Measurements from ENCODE around the gene SYNPO2. TPM values are rescaled to one million over a fixed set of nuclear protein-coding genes. Genes with fewer than 3 reads are reported as not detected.
A peak's percentile ranks its signal among the peaks of the same experiment; 100 is the strongest.

Gene SYNPO2
- total RNA-seq, 4 donors from 2014 or later, result 998 to 4,186 (median 1,764) TPM

- intact Hi-C loops (cut with DNase I; ENCODE audit: low total_unique reads), result loop anchor here (2.0 to 10.0 kb wide), 4 partner anchors 60 to 584 kb away; partner anchors contain the start of gene PDE5A
- peak; percentile 57 to 73 for ATAC-seq
- no peaks in the 10 kb centered on the region for H3K27me3 ChIP-seq
- H3K36me3 ChIP-seq, result no peaks in the 10 kb centered on the region
- no peaks in the 10 kb centered on the region for H3K9me3 ChIP-seq
- H3K27ac ChIP-seq, result peak overlapping the region; percentile 94 to 98 (median 96)
- TF ChIP-seq, protein P1, sequence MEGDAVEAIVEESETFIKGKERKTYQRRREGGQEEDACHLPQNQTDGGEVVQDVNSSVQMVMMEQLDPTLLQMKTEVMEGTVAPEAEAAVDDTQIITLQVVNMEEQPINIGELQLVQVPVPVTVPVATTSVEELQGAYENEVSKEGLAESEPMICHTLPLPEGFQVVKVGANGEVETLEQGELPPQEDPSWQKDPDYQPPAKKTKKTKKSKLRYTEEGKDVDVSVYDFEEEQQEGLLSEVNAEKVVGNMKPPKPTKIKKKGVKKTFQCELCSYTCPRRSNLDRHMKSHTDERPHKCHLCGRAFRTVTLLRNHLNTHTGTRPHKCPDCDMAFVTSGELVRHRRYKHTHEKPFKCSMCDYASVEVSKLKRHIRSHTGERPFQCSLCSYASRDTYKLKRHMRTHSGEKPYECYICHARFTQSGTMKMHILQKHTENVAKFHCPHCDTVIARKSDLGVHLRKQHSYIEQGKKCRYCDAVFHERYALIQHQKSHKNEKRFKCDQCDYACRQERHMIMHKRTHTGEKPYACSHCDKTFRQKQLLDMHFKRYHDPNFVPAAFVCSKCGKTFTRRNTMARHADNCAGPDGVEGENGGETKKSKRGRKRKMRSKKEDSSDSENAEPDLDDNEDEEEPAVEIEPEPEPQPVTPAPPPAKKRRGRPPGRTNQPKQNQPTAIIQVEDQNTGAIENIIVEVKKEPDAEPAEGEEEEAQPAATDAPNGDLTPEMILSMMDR (IDR thresholded peaks at IDR 0.05 in 4 of 5, conservative IDR thresholded peaks at IDR 0.05 in 1 of 5), result no peak
- peak; percentile 26 to 43 for TF ChIP-seq POLR2A (IDR thresholded peaks at IDR 0.05)
- H3K4me1 ChIP-seq, result peaks cover 70% of the 10 kb centered on the region in 2 donors
- peak; percentile 70 to 91 for DNase-seq
- in situ Hi-C loops (cut with MboI; ENCODE audit: low sequenced_read_pairs in 4 of 4), result loop anchor here (5.0 to 25.0 kb wide), 6 partner anchors 94 to 262 kb away; partner anchors contain the start of genes USP53 (in 4 of the 4) and MYOZ2 (in 1 of the 4)
- peak overlapping the region in 3 of 4 donors; percentile 7 to 14 (median 11) for H3K4me3 ChIP-seq
Measured at GRCh38 chr4:119040694-119041185, 152.1 kb downstream of the SYNPO2 start.

DNA sequence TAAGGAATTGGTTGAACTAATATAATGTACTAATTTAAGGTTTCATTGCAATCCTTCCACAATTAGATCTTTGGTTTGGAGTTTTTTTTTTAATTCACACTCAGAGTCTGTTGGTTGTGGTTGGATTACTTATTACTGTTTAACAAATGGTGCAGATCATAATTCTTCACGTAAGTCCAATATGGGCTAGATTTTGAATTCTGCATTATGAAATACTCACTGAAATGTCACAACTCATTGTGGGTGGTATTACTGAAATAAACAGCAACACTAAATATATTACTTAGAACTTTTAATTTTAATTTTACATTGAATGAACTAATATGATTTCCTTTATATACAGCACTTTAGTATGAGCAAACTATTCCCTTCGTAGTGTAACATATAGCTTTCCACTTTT, 152.7 kb downstream of the SYNPO2 start:
- peak overlapping the region; percentile 94 to 98 (median 96) for H3K27ac ChIP-seq

DNA sequence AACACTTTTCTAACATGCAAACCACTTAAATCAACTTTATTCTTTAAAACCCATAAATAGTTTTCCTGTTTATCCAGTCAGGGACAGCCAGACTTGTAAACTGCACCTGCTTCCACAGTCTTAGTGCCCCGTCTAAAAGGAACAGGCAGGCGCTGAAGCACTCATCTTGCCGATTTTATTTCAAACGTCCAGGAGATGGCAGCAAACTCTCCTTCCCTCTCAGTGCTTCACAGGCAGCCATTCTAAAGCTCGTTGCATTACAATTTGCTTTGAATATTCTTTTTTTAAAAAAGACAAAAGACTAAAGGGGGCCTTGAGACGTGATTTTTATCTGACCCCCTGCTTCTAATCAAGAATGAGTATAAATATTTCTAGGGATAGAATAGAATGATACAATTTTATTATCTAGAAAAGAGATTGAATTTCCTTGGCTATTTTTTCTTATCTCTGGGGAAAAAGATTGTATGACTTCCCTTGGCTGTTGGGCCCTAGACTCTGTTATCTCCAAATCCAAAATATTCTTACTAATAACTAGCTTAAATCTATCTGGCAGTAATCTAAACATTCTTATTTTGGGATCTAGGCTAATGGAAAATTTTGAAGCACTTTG, 153.4 kb downstream of the SYNPO2 start:
- peak overlapping the region in 2 of 4 donors; percentile 14 to 20 for H3K4me3 ChIP-seq
- TF ChIP-seq, protein P1 (IDR thresholded peaks at IDR 0.05 in 4 of 5, conservative IDR thresholded peaks at IDR 0.05 in 1 of 5), result peak; percentile 72 to 80 (median 77)
- peak in 1 of 2 donors; percentile 42 for TF ChIP-seq POLR2A (IDR thresholded peaks at IDR 0.05)
- DNase-seq (peak; percentile 63 to 82), ATAC-seq (peak; percentile 53 to 55)
- peak overlapping the region; percentile 94 to 98 (median 96) for H3K27ac ChIP-seq
- no peaks in the 10 kb centered on the region for H3K9me3 ChIP-seq
- no peaks in the 10 kb centered on the region for H3K27me3 ChIP-seq
- H3K36me3 ChIP-seq, result no peaks in the 10 kb centered on the region
- H3K4me1 ChIP-seq, result peaks cover 64 to 77% of the 10 kb centered on the region in 2 donors
- in situ Hi-C loops (cut with MboI; ENCODE audit: low sequenced_read_pairs in 4 of 4) (loop anchor here (5.0 to 25.0 kb wide), 6 partner anchors 93 to 260 kb away; partner anchors contain the start of genes USP53 (in 4 of the 4) and MYOZ2 (in 1 of the 4)), intact Hi-C loops (cut with DNase I; ENCODE audit: low total_unique reads) (loop anchor here (1.0 to 10.0 kb wide), 6 partner anchors 61 to 583 kb away; partner anchors contain the start of genes PDE5A and USP53)

More for the DNA sequence above, 152.7 kb downstream of the SYNPO2 start:
- ATAC-seq (no peak), DNase-seq (no peak)
- no peak for TF ChIP-seq POLR2A (IDR thresholded peaks at IDR 0.05)
- TF ChIP-seq, protein P1 (IDR thresholded peaks at IDR 0.05 in 4 of 5, conservative IDR thresholded peaks at IDR 0.05 in 1 of 5), result no peak
- in situ Hi-C loops (cut with MboI; ENCODE audit: low sequenced_read_pairs in 4 of 4) (loop anchor here (5.0 to 25.0 kb wide), 6 partner anchors 93 to 261 kb away; partner anchors contain the start of genes USP53 (in 4 of the 4) and MYOZ2 (in 1 of the 4)), intact Hi-C loops (cut with DNase I; ENCODE audit: low total_unique reads) (loop anchor here (2.0 to 10.0 kb wide), 4 partner anchors 61 to 583 kb away; partner anchors contain the start of gene PDE5A)
- peaks cover 68 to 71% of the 10 kb centered on the region in 2 donors for H3K4me1 ChIP-seq
- H3K9me3 ChIP-seq, result no peaks in the 10 kb centered on the region
- H3K4me3 ChIP-seq, result peak overlapping the region in 3 of 4 donors; percentile 11 to 20 (median 14)
- no peaks in the 10 kb centered on the region for H3K27me3 ChIP-seq
- H3K36me3 ChIP-seq, result no peaks in the 10 kb centered on the region

DNA sequence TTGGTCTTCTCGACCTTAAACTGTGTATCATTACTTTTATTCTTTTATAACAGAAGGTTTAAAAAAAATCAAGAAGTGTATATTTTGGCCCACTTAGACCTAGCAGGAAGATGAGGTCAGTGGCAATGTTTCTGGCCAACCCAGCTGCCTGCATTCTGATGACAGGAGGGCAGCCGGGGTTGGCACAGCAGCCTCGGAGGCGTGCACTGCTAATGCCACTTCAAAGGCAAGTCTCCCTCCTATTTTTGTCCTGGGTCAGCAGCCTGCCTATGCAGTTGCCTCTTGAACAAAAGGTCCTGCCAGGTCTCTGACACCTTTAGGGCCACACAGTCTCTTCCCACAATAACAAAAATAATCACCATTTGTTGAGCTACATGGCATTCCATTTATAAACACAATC, 157.6 kb downstream of the SYNPO2 start:
- in situ Hi-C loops (cut with MboI; ENCODE audit: low sequenced_read_pairs in 4 of 4), result loop anchor here in 3 of 4 donors (10.0 to 25.0 kb wide), 4 partner anchors 89 to 249 kb away; partner anchors contain the start of genes USP53 (in 2 of the 3) and MYOZ2 (in 1 of the 3)
- intact Hi-C loops (cut with DNase I; ENCODE audit: low total_unique reads), result loop anchor here (1.0 to 10.0 kb wide), 4 partner anchors 57 to 579 kb away; partner anchors contain the start of gene PDE5A
- DNase-seq (peak; percentile 94 to 97), ATAC-seq (peak; percentile 90 to 92)
- TF ChIP-seq, protein P1 (IDR thresholded peaks at IDR 0.05 in 4 of 5, conservative IDR thresholded peaks at IDR 0.05 in 1 of 5), result no peak
- TF ChIP-seq POLR2A (IDR thresholded peaks at IDR 0.05), result peak; percentile 37 to 41
- no peaks in the 10 kb centered on the region for H3K9me3 ChIP-seq
- H3K36me3 ChIP-seq, result no peaks in the 10 kb centered on the region
- peak overlapping the region in 1 of 4 donors; percentile 7 for H3K4me3 ChIP-seq
- peak overlapping the region; percentile 94 to 98 (median 96) for H3K27ac ChIP-seq
- no peaks in the 10 kb centered on the region for H3K27me3 ChIP-seq
- H3K4me1 ChIP-seq, result peaks cover 37 to 48% of the 10 kb centered on the region in 2 donors

Measured in gastrocnemius medialis (tissue), 4 donors.